Activated CD4-positive, alpha-beta T cell treated with anti-CD3 and anti-CD28 coated beads, Interleukin-2, Interleukin-4, amounts not matched to agents 100 ng/mL and 50 ng/mL, durations not matched to agents 16 hours and 8 hours (primary cell): Measurements from ENCODE around the gene TSNAX.

ENCODE experiments used
- DNase-seq: peaks from one replicate; pipeline ENCODE4 v3.0.0-alpha.2; 2020; ENCODE audit warnings: low spot score

The TSNAX gene

GRCh38 chr1:231519166-231519565 lies 9.3 kb upstream of the TSNAX start:
- no peak for DNase-seq

- DNase-seq, result no peak
Measured at GRCh38 chr1:231522038-231522437, 6.4 kb upstream of the TSNAX start.

DNA sequence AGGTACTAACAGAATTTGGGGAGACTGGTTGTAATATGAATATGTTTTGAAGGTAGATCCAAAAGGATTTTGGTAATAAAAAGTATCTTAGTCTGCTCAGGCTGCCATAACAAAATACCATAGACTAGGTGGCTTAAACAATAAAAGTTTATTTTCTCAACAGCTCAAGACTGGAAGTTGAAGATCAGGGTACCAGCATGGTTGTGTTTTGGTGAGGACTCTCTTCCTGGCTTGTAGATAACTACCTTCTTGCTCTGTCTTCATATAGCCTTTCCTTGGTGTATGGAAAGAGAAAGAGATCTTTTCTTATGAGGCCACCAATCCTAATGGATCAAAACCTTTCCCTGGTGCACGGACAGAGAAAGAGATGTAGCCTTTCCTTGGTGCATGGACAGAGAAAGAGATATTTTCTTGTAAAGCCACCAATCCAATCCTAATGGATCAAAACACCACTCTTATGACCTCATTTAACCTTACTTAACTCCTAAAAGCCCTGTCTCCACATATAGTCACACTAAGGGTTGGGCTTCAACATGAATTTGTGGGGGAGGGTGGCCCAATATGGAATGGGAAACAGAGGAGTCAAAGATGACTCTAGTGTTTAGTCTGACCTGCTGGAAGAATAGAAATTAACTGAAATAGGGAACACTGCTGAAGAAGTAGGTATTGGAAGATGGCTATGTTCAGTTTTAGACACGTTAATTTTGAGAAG lies 5.4 kb upstream of the TSNAX start:
- DNase-seq, result no peak

DNA sequence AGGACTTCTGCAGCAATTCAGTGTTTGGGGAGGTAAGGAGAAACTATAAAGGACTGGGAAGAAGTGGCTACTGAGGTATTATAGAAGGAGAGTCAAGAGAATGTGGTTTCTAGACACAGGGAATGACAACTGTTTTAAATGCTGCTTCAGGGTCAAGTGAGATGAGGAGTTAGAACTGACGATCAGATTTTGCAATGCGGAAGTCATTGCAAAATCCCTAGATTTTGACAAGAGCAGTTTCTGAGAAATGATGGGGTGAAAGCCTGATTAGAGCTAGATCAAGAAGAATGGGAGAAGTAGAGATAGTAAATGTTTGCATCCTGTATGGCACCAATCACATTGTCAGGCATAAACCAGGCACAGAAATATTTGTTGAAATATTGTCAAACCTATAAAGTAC lies 4.7 kb upstream of the TSNAX start:
- no peak for DNase-seq

DNA sequence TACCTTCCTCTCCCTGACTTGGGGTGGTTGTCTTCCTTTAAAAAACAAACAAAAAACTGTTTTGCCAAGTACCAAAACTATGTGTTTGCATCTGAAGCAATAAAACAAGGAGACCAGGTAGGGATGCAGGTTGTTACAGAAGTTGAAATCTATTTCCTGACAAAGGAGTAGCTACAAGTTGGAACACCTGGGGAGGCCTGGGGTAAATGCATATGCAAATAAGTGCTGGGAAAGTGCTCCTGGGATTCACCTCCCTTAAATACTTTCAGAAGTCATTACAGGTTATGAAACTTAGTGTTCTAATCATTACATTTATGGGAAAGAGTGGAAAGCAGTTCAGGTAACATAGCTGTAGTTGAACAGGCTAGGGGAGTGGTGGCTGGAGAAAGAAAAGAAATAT lies 1.9 kb upstream of the TSNAX start:
- DNase-seq, result no peak

DNA sequence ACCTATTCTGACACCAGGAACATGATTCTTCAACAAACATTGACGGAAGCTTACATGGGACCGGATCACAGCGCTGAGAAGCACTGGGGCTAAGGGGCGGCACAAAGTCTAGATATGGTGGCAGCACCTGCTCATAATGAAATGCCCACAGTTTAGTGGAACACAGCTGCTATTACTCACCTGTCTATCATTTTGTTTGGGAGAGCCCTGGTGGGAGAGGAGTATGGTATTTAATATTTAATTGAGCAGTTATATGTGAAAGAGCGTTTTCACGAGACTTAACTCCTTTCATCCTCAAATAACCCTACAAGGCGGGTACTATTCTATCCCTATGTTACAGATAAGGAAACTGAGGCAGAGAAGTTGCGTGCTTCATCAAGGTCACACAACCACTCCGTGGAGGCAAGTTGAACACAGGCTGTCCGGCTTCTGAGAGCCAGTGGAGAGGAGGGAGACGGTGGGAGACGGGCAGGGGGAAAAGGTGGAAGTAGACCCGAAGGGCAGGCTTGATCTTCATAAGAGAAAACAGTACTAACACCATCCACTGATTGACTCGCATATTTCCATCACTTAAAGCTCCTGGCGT lies 790 bp upstream of the TSNAX start:
- no peak for DNase-seq

- no peak for DNase-seq
Measured at GRCh38 chr1:231533240-231533639, 4.8 kb downstream of the TSNAX start.

DNA sequence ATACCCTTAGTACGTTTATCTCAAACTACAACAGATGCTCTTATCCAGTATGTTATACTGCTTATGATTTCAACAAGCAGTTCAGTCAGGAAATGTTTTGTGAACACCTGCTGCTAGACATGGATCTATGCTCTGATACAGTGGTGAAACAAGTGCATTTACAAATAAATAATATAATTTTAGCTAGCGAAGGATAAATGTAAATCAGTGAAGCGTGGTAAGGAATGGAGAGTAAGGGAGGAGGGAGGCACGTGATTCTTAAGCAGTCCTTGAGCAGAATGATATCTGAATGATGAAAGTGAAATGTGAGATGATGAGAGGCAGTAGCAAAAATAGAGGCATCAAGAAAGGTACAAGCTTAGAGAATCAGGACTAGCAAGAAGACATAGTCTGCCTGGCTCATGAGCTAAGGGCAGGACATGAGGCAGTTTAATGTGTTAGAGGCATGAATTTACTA lies 6.3 kb downstream of the TSNAX start:
- DNase-seq, result no peak

- no peak for DNase-seq
Measured at GRCh38 chr1:231536099-231536498, 7.6 kb downstream of the TSNAX start.

- no peak for DNase-seq
Measured at GRCh38 chr1:231540847-231541246, 12.4 kb downstream of the TSNAX start.

- DNase-seq, result no peak
Measured at GRCh38 chr1:231541842-231542241, 13.4 kb downstream of the TSNAX start.

- DNase-seq, result no peak
Measured at GRCh38 chr1:231544943-231545592, 16.6 kb downstream of the TSNAX start.

DNA sequence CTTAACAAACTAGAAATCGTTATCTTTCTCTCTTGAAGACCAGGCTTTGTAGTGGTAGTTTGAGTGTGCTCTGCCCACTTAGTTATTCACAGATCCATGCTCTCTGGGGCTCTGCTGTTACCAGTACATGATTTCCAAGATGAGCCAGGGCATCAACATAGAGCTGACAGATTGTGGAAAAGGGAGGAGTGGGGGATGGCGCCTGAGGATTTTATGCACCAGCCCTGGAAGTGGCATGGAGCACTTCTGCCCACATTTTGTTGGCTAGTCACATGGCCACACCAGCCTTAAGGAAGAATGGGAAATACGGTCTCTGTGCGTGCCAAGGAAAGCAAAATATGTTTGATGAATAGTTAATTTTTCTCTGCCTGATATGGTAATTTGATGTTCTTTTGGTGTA lies 18.2 kb downstream of the TSNAX start:
- DNase-seq, result no peak

- no peak for DNase-seq
Measured at GRCh38 chr1:231549733-231550447, 21.4 kb downstream of the TSNAX start.

- DNase-seq, result no peak
Measured at GRCh38 chr1:231550448-231550781, 21.9 kb downstream of the TSNAX start.

- DNase-seq, result no peak
Measured at GRCh38 chr1:231553320-231553719, 24.9 kb downstream of the TSNAX start.

- DNase-seq, result peak; percentile 43
Measured at GRCh38 chr1:231554969-231555368, 26.5 kb downstream of the TSNAX start.

DNA sequence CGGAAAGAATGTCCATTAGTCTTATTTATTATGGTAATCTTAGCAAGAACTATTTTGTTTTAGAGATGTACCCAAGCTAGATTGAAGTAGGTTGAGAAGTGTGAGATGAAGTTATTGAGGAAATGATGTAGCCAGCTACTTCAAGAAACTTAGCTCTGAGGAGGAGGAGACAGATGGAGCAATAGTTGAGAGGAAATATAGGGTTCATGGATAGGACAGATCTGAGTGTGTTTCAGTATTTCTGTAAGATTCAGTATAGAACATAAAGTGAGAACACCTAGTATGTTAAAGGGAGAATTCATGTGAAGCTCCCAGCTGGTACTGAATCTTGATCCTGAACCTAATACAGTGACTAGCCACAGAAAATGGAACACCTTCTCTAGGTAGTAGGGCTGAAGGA lies 28.9 kb downstream of the TSNAX start:
- DNase-seq, result no peak

- no peak for DNase-seq
Measured at GRCh38 chr1:231557898-231558707, 29.6 kb downstream of the TSNAX start.

DNA sequence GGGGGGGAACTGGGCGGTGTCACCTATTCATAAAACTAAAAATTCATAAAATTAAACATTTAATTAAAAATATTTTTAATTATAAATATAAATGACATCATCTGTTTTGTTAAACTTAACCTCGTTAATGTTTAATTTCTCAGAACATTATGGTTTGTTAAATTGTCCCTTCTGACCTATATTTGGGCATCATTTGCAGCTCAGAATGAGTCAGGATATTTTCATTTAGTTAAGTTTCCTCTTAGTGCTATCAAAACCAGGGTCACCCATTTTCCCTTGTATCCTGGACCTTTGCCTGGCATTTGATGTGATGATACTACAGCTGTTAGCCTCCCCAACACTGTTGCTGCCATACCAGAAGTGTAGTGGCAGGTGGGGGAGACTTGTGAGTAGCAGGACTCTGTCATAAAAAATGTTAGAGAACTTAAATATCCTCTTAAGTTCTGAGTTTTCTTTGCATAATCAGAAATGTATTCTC lies 30.3 kb downstream of the TSNAX start:
- DNase-seq, result no peak

DNA sequence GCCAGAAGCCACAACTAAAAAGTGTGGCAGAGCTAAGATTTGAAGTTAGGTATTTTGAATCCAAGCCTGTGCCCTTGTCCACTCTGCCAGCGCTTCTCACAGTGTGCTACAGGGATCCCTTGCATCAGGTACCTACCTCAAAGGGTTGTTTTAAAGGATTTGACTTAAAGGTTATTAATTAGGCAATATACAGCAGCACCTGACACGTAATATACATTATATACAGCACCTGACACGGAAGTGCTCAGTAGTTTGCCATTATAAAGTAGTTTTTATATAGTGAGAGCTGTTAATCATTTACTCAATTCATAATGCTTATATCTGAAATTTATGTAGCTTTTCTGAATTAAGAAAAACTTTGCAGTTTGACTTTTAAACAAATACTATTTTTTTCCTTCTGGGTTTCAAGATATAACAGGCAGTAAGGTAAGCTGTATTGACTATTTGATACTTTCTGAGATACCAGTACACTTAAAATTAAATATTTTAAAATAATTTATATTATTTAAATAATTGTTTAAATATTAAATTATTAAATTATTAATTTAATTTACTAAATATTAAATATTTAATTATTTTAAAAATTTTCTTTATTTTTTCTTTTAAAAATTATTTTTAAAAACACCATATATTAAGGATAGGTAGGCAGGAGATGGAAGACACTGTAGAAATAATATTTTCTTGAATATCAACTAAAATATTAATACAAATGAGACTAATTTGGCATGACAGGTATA lies 33.3 kb downstream of the TSNAX start:
- no peak for DNase-seq
